H1 (cell line): ENCODE results near the gene LPP. TPM values are rescaled to one million over a fixed set of nuclear protein-coding genes. Genes with fewer than 3 reads are reported as not detected.

Experiments used
- CTCF ChIA-PET: fragments of 300-600 bp; sonication (Branson Sonifier 250); formaldehyde crosslinking; loops from one replicate; lab custom pipeline; 2021; ENCODE audit not compliant: partially characterized antibody; lab: Charles Lee
- POLR2A ChIA-PET: fragments of 300-600 bp; sonication (Branson Sonifier 250); formaldehyde crosslinking; loops from one replicate; lab custom pipeline; 2021; ENCODE audit warnings: inconsistent platforms; ENCODE audit not compliant: partially characterized antibody; lab: Charles Lee
- DNase-seq, 2 experiments: peaks; one replicate each; pipeline versions ENCODE4 v3.0.0 to v3.0.0-alpha.2; 2010 to 2022; ENCODE audit warnings: low spot score in 2 of 2, low read depth in 1 of 2, mixed read lengths in 1 of 2
- FAIRE-seq: peaks from 2 replicates; lab custom pipeline; 2011; peaks lifted over from hg19 to GRCh38; lab: Jason Lieb, UNC
- H2AFZ ChIP-seq: 2 replicates; pipeline ENCODE4 v1.8.1; 2012; ENCODE audit warnings: low read length, inconsistent platforms
- H2AK5ac ChIP-seq: 2 replicates; pipeline ENCODE4 v1.6.1; 2013; ENCODE audit warnings: low read depth, low read length
- H2BK120ac ChIP-seq: replicated peaks from 2 replicates; pipeline ENCODE3; 2013; ENCODE audit warnings: low read depth, low read length, inconsistent platforms
- H2BK12ac ChIP-seq: 2 replicates; pipeline ENCODE4 v1.6.1; 2013; ENCODE audit warnings: low read depth, low read length
- H2BK15ac ChIP-seq: 2 replicates; pipeline ENCODE4 v1.6.1; 2013; ENCODE audit warnings: low read length
- H2BK20ac ChIP-seq: 2 replicates; pipeline ENCODE4 v1.6.1; 2013; ENCODE audit warnings: low read length
- H2BK5ac ChIP-seq: 2 replicates; pipeline ENCODE4 v1.6.1; 2013; ENCODE audit warnings: low read depth, low read length
- H3K14ac ChIP-seq: 2 replicates; pipeline ENCODE4 v1.6.1; 2013; ENCODE audit warnings: inconsistent platforms; ENCODE audit not compliant: insufficient read length
- H3K18ac ChIP-seq: 2 replicates; pipeline ENCODE4 v1.6.1; 2013; ENCODE audit warnings: low read length; ENCODE audit errors: extremely low read depth
- H3K23ac ChIP-seq: 2 replicates; pipeline ENCODE4 v1.6.1; 2013; ENCODE audit warnings: inconsistent platforms; ENCODE audit not compliant: insufficient read length
- H3K23me2 ChIP-seq: 2 replicates; pipeline ENCODE4 v1.6.1; 2013; ENCODE audit warnings: low read depth, low read length
- H3K27ac ChIP-seq: 2 replicates; pipeline ENCODE4 v1.6.1; 2011; ENCODE audit warnings: low read depth, low read length, inconsistent platforms
- H3K27me3 ChIP-seq, 4 experiments: replicated peaks in 1 of 4; 1 replicate in 1 of 4; 2 replicates in 3 of 4; pipeline versions ENCODE4 v1.6.1 to v1.8.1; 2011 to 2013; ENCODE audit warnings: low read length in 3 of 4, mild to moderate bottlenecking in 3 of 4, inconsistent platforms in 2 of 4, mixed read lengths in 2 of 4, moderate library complexity in 1 of 4; ENCODE audit not compliant: control insufficient read depth in 3 of 4, insufficient read depth in 3 of 4; ENCODE audit errors: extremely low read depth in 1 of 4
- H3K36me3 ChIP-seq, 4 experiments: 2 replicates each; pipeline versions ENCODE4 v1.6.1 to v1.8.1; 2011 to 2013; ENCODE audit warnings: mild to moderate bottlenecking in 4 of 4, low read length in 3 of 4, moderate library complexity in 2 of 4, control low read depth in 1 of 4, inconsistent platforms in 1 of 4; ENCODE audit not compliant: insufficient read depth in 4 of 4, control insufficient read depth in 2 of 4
- H3K4ac ChIP-seq: replicated peaks from 2 replicates; pipeline ENCODE3; 2013; ENCODE audit warnings: low read length, low read depth, mixed read lengths, inconsistent platforms; ENCODE audit not compliant: insufficient read length
- H3K4me1 ChIP-seq, 4 experiments: replicated peaks in 1 of 4; 1 replicate in 1 of 4; 2 replicates in 3 of 4; pipeline versions ENCODE4 v1.6.1 to v1.8.1; 2011 to 2013; ENCODE audit warnings: low read length in 3 of 4, inconsistent platforms in 2 of 4, mixed read lengths in 1 of 4; ENCODE audit not compliant: insufficient read depth in 4 of 4, control insufficient read depth in 3 of 4
- H3K4me2 ChIP-seq, 2 experiments: 2 replicates each; pipeline versions ENCODE4 v1.6.1 to v1.8.1; 2011 to 2013; ENCODE audit warnings: low read depth in 2 of 2, low read length in 2 of 2, control low read depth in 1 of 2, inconsistent platforms in 1 of 2, mild to moderate bottlenecking in 1 of 2; ENCODE audit not compliant: insufficient read depth in 1 of 2
- H3K4me3 ChIP-seq, 4 experiments: fragments of 200-600, 300-600 bp in 1 of 4; sonication (generic), shearing (Covaris generic), sonication (Bioruptor Twin) in 1 of 4; 2 replicates each; pipeline versions ENCODE4 v1.5.1 to v1.8.1; 2011 to 2016; ENCODE audit warnings: low read length in 4 of 4, low read depth in 3 of 4, control low read depth in 2 of 4, inconsistent platforms in 2 of 4, mild to moderate bottlenecking in 2 of 4, mixed read lengths in 1 of 4, moderate library complexity in 1 of 4; ENCODE audit not compliant: insufficient read depth in 2 of 4; ENCODE audit errors: extremely low read depth in 1 of 4
- H3K56ac ChIP-seq: replicated peaks from 2 replicates; pipeline ENCODE3; 2013; ENCODE audit warnings: low read depth, mild to moderate bottlenecking, mixed read lengths, low read length, inconsistent platforms; ENCODE audit not compliant: insufficient read length
- H3K79me1 ChIP-seq: 2 replicates; pipeline ENCODE4 v1.6.1; 2013; ENCODE audit warnings: low read depth, low read length, control low read depth
- H3K79me2 ChIP-seq, 2 experiments: 2 replicates each; pipeline versions ENCODE4 v1.6.1 to v1.8.1; 2012 to 2013; ENCODE audit warnings: low read length in 2 of 2, mild to moderate bottlenecking in 2 of 2, inconsistent platforms in 1 of 2; ENCODE audit not compliant: insufficient read depth in 2 of 2, control insufficient read depth in 1 of 2
- H3K9ac ChIP-seq, 4 experiments: replicated peaks in 1 of 4; 1 replicate in 1 of 4; 2 replicates in 3 of 4; pipeline versions ENCODE4 v1.6.1 to v1.8.1; 2011 to 2013; ENCODE audit warnings: low read depth in 3 of 4, low read length in 3 of 4, control low read depth in 2 of 4, mild to moderate bottlenecking in 2 of 4, moderate library complexity in 2 of 4, inconsistent platforms in 1 of 4; ENCODE audit errors: extremely low read depth in 1 of 4
- H3K9me3 ChIP-seq, 2 experiments: 2 replicates each; pipeline versions ENCODE4 v1.6.1 to v1.8.1; 2012 to 2013; ENCODE audit warnings: mild to moderate bottlenecking in 2 of 2, moderate library complexity in 2 of 2, control low read depth in 1 of 2, inconsistent platforms in 1 of 2, low read depth in 1 of 2, low read length in 1 of 2, mixed read lengths in 1 of 2; ENCODE audit not compliant: insufficient read depth in 2 of 2
- H4K20me1 ChIP-seq, 2 experiments: replicated peaks in 1 of 2; 2 replicates each; pipeline versions ENCODE3 to v1.8.1; 2011 to 2013; ENCODE audit warnings: inconsistent platforms in 2 of 2, low read length in 2 of 2, mild to moderate bottlenecking in 1 of 2; ENCODE audit not compliant: insufficient read depth in 2 of 2, control insufficient read depth in 1 of 2
- H4K5ac ChIP-seq: 2 replicates; pipeline ENCODE4 v1.6.1; 2013; ENCODE audit warnings: low read length, low read depth, mixed read lengths, inconsistent platforms; ENCODE audit not compliant: insufficient read length
- H4K8ac ChIP-seq: 2 replicates; pipeline ENCODE4 v1.8.0; 2013; ENCODE audit warnings: mild to moderate bottlenecking, moderate library complexity, low read length, inconsistent platforms; ENCODE audit not compliant: insufficient read depth; ENCODE audit errors: extremely low read depth
- H4K91ac ChIP-seq: replicated peaks from 2 replicates; pipeline ENCODE3; 2013; ENCODE audit warnings: low read length, mixed read lengths, inconsistent platforms; ENCODE audit not compliant: insufficient read length
- SRF ChIP-seq: IDR thresholded peaks from 2 replicates; pipeline ENCODE4 v1.6.1; 2011; ENCODE audit warnings: mild to moderate bottlenecking, low read depth, low read length, moderate library complexity
- WGBS, 2 experiments: shearing (Covaris generic) in 1 of 2; methylation state at CpG; one replicate each; pipeline versions ENCODE4 v1.1.6 to v1.1.7; 2013 to 2015; ENCODE audit warnings: low lambda C conversion rate in 2 of 2, mixed read lengths in 2 of 2, inconsistent platforms in 1 of 2, low coverage in 1 of 2, missing lambda C conversion rate in 1 of 2; ENCODE audit not compliant: insufficient replicate concordance in 2 of 2, insufficient coverage in 1 of 2, insufficient read length in 1 of 2; ENCODE audit errors: extremely low coverage in 1 of 2, missing lambda C conversion rate in 1 of 2; 5-methylcytosine and 5-hydroxymethylcytosine counted together
- polyA plus RNA-seq, 7 experiments: library from polyadenylated mRNA; depleted of rRNA in 3 of 7; stranded (reverse) in 5 of 7; unstranded in 2 of 7; fragments of >200 nt in 5 of 7; fragments of 200-250 nt in 2 of 7; gene quantifications; 1 replicate in 5 of 7; 2 replicates in 1 of 7; 4 replicates in 1 of 7; pipeline versions ENCODE4 v1.2.1 to v1.2.3, GENCODE V29; 2011 to 2013; ENCODE audit warnings: missing spikeins in 2 of 7, mixed read lengths in 2 of 7
- total RNA-seq: library from RNA; stranded (reverse); fragmentation: NEBNext Ultra II Directional; extraction: Animal tissue kit (Norgen Biotek cat#: 25700); gene quantifications from 2 replicates; pipeline ENCODE4 v1.2.1, GENCODE V29; 2021

LPP gene
- total and polyA plus RNA-seq, 2 of the 8 experiments (the other 6 are each of a cell fraction or from before 2014, with no cell fraction given), result 10.0 to 53.3 TPM

- Histone ChIP-seq H2BK15ac (no peak overlapping the region), H3K36me3 (no peaks in the 10 kb centered on the region; a peak in 1 of 8 replicates), H2BK12ac (no peak overlapping the region), H2BK5ac (no peak overlapping the region), H3K18ac (no peak overlapping the region)
- POLR2A ChIA-PET, result no interaction called here
- TF ChIP-seq SRF, result no peak
- TF ChIP-seq, all 59 proteins: peak for 0
- CTCF ChIA-PET, result no interaction called here
- H2AFZ ChIP-seq, result no peak overlapping the region
- no peak overlapping the region for H4K91ac ChIP-seq
- H4K20me1 ChIP-seq, result no peaks in the 10 kb centered on the region
- FAIRE-seq (no peak), DNase-seq (no peak)
- no peak overlapping the region for H3K56ac ChIP-seq
- no peak overlapping the region for H3K23ac ChIP-seq
- H3K4ac ChIP-seq, result no peak overlapping the region
- no peak overlapping the region for H4K8ac ChIP-seq
- H3K4me1 ChIP-seq, result no peaks in the 10 kb centered on the region
- H3K9ac ChIP-seq, result no peak overlapping the region
- peaks cover 0 to 2% (median 0%) of the 10 kb centered on the region in 4 experiments; a peak in 1 of 7 replicates for H3K27me3 ChIP-seq
- H3K27ac ChIP-seq, result no peak overlapping the region
- no peaks in the 10 kb centered on the region for H3K79me2 ChIP-seq
- H2BK120ac ChIP-seq, result no peak overlapping the region
- H4K5ac ChIP-seq, result no peak overlapping the region
- H3K4me3 ChIP-seq, result no peak overlapping the region
- no peak overlapping the region for H2AK5ac ChIP-seq
- H3K4me2 ChIP-seq, result no peak overlapping the region
- no peaks in the 10 kb centered on the region for H3K79me1 ChIP-seq
- H3K14ac ChIP-seq, result no peak overlapping the region
- WGBS, 2 experiments, result 89% methylated on average over 5 of the region's 5 CpGs; no CpG with 5 or more reads in 1 of the 2 experiments
- no peaks in the 10 kb centered on the region for H3K23me2 ChIP-seq
- H2BK20ac ChIP-seq, result no peak overlapping the region
- H3K9me3 ChIP-seq, result no peaks in the 10 kb centered on the region
Measured at GRCh38 chr3:188487652-188488051, 333.7 kb downstream of the LPP start.
